GM12874 (cell line): Measurements from ENCODE around the gene CGB7.
"Not testable (repeated sequence)": the region's sequence is repeated elsewhere in the genome, so short reads cannot be mapped to it uniquely, and the experiment has no call there.

ENCODE experiments used
- TF ChIP-seq, protein P1 (sequence below): IDR thresholded peaks from 2 replicates; pipeline ENCODE4 v1.5.1; 2011; ENCODE audit warnings: low read depth, mild to moderate bottlenecking, control low read depth, low read length, moderate library complexity; ENCODE audit not compliant: insufficient read depth

The CGB7 gene

DNA sequence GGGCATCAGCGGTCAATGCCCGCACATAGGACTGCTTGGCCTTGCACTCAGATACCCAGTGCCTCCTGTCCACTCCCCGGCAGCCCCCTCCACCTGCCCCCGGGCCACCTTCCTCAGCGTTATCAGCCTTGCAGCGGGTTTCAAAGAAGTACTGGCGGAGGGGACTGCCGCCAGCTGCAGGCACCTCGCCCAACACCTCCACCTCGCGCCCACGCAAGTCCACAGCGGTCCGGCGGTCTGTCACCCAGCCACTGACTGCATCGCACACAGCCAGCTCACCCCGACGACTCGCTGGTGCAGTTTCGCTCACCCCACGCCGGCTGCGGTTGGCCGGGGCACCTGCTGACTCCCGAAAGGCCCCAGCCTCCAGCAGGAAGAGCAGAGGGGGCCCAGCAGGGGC is 3.9 kb upstream of the CGB7 start:
- TF ChIP-seq, protein P1, sequence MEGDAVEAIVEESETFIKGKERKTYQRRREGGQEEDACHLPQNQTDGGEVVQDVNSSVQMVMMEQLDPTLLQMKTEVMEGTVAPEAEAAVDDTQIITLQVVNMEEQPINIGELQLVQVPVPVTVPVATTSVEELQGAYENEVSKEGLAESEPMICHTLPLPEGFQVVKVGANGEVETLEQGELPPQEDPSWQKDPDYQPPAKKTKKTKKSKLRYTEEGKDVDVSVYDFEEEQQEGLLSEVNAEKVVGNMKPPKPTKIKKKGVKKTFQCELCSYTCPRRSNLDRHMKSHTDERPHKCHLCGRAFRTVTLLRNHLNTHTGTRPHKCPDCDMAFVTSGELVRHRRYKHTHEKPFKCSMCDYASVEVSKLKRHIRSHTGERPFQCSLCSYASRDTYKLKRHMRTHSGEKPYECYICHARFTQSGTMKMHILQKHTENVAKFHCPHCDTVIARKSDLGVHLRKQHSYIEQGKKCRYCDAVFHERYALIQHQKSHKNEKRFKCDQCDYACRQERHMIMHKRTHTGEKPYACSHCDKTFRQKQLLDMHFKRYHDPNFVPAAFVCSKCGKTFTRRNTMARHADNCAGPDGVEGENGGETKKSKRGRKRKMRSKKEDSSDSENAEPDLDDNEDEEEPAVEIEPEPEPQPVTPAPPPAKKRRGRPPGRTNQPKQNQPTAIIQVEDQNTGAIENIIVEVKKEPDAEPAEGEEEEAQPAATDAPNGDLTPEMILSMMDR: no peak

DNA sequence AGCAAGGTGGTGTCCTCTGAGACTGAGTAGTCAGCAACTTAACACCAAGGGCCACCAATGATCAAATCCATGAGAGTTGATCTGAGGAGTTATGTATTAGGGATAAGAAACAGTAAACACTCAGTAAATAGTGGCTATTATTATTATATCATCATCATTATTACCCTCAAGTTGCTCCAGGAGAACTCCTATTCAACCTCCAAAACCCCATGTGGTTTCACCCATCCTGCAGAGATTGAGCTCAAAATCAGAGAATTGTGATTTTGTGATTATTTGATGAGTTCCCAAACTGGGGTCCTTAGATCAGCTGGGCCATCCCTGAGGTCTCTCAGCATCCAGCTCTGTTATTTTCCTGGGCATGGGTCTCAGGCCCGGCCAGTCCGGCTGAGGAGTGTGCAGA is 3.5 kb upstream of the CGB7 start:
- TF ChIP-seq, protein P1: no peak

DNA sequence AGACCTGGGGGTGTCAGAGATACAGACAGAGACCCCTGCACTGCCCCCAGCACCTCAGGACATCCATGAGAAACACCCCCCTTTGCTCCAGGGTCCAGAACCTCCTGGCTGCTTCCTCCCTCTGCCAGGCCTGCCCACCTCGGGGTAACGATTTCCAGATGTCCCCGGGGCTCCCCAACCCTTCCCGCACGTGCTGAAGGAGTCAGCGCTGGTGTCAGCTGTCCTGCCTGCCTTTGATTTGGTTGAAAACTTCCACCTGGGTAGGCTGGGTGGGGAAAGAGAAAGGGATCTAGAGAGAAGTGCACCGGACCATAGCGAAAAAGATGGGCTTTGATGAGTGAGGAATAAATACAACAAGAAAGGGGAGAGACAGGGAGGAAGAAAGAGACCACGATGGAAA is 1.5 kb upstream of the CGB7 start:
- TF ChIP-seq, protein P1: no peak

DNA sequence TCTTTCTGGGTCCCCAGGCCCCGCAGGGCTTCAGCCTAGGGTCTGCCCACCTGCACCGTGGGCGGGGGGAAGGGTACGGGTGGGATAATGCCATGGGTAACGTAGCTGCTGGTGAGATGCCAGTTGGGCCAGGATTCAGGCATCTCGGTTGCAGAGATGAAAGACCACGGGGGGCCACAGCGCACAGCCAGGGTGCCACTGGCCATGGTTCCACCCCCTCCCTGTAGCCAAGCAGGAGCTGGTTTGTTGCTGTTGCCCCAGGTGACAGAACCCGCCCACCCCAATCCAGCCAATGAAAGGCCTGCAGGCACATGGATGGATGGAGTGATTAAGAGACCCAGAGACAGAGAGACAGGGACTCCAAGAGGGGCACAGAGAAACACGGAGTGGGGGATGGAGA is 1.0 kb upstream of the CGB7 start:
- TF ChIP-seq, protein P1: no peak

DNA sequence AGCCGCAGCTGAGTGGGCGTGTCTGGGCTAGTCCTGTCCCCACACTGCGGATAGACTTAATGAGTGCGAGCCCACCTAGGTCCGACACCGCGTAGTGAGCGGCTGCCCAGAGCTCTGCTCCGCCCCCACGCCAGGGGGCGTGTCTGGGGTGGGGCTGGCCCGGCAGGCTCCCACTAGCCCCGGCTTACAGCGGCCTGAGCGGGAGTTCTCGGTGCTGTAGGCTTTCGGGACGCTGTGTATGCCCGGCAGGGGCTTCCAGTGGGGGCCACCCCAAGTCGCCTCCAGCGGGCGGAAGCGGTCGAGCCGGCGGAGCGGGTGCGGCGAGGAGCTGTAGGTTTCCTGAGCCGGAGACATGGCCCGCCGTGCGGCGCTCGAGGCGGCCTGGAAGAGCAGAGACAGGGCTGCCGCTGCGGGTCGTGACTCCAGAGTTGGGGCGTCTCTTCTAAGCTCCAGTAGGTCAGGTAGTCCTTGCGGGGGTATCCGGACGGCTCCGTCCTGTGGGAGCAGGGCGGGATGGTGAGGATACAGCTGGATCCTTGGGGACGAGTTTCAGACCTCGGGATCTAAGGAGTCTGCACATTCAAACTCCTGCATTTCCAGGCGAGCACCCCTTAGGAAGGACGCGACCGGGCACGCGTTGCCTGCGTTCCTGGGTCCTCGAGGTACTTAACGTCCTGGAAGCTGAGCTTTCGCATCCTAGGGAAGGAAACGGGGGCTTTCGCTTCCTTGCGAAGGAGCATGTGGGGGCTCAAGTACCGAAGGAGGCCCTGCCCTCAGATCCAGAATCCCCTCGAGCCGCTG is 1.2 kb downstream of the CGB7 start:
- TF ChIP-seq, protein P1: peak; percentile 28; the same call in 1 of the 2 replicates

DNA sequence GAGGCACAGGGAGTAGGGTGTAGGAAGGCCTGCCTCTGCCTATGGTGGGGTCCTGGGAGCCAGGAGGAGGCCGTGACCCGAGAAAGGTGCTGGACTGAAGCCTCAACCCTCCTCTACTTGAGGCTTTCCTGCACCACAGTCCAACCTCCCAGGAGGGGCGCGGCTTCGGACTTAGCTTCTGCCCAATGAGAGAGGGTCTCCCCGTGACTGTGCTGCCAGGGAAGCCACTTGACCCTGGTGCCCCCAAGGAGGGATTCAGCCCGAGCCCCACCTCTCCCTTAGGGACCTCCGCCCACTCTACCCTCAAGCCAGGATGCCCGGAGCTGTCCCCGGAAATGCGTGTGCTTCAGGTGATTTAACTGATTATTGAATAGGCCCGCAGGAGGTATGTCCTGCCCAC is 8.5 kb downstream of the CGB7 start, which contains the start of gene CGB8:
TSS of gene CGB8 (minus strand) at position 101 of the 400 bp plus-strand sequence. CDS start 372 bp downstream, outside the sequence.
- TF ChIP-seq, protein P1: not testable (repeated sequence)

DNA sequence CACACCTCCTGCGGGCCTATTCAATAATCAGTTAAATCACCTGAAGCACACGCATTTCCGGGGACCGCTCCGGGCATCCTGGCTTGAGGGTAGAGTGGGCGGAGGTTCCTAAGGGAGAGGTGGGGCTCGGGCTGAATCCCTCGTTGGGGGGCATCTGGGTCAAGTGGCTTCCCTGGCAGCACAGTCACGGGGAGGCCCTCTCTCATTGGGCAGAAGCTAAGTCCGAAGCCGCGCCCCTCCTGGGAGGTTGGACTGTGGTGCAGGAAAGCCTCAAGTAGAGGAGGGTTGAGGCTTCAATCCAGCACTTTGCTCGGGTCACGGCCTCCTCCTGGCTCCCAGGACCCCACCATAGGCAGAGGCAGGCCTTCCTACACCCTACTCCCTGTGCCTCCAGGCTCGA is 14.0 kb downstream of the CGB7 start, which contains the start of gene CGB5:
TSS of gene CGB5 (plus strand) at position 301 of the 400 bp plus-strand sequence. CDS start 362 bp downstream, outside the sequence.
- TF ChIP-seq, protein P1: not testable (repeated sequence)
